Activated naive CD8-positive, alpha-beta T cell treated with anti-CD3 and anti-CD28 coated beads, Interleukin-2, amount 50 U/mL, for 24 hours (primary cell): ENCODE measurements around the gene ANKRD53.
A peak's percentile ranks its signal among the peaks of the same experiment; 100 is the strongest.

ENCODE experiments used
- ATAC-seq: fragments of 150-1000 bp; cut with Tn5 transposase; one replicate; pipeline ENCODE4 v1.10.0; 2021
- DNase-seq: peaks from one replicate; pipeline ENCODE4 v3.0.0; 2021
- H3K27ac Mint-ChIP-seq: one replicate; pipeline ENCODE4 v1.8.0; 2021; ENCODE audit warnings: mild to moderate bottlenecking, mixed read lengths
- H3K27me3 Mint-ChIP-seq: one replicate; pipeline ENCODE4 v1.8.0; 2021; ENCODE audit warnings: mixed read lengths
- H3K36me3 Mint-ChIP-seq: one replicate; pipeline ENCODE4 v1.8.0; 2021; ENCODE audit warnings: low read depth, mixed read lengths
- H3K4me1 Mint-ChIP-seq: one replicate; pipeline ENCODE4 v1.8.0; 2021; ENCODE audit warnings: mixed read lengths
- H3K4me3 Mint-ChIP-seq: one replicate; pipeline ENCODE4 v1.8.0; 2021; ENCODE audit warnings: mild to moderate bottlenecking, moderate library complexity, mixed read lengths
- H3K9me3 Mint-ChIP-seq: one replicate; pipeline ENCODE4 v1.8.0; 2021; ENCODE audit warnings: mixed read lengths

ANKRD53 gene, protein sequence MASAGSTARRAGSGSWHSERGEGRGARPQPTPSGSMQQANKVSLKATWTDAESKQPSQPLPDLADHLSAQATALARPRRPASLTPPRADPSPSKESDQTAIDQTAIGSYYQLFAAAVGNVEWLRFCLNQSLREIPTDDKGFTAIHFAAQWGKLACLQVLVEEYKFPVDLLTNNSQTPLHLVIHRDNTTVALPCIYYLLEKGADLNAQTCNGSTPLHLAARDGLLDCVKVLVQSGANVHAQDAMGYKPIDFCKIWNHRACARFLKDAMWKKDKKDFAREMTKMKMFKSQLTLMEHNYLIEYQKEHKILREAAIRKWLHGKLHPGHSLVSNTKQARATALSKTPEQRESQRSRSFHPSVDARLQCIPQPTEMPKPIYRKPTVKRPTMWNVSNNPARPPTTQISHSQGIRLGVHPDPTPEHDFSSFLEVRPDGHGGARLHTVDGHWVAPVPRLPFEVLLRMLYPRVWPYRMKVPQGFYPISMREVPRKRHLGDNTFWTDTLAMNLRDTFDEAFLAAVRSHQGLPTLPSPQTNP

GRCh38 chr2:70978341-70979179, at the start of gene ANKRD53:
Gene ANKRD53, plus strand, starts transcription at chr2:70978630. Its CDS starts 16 bp downstream, at chr2:70978646.
- no peaks in the 10 kb centered on the region for H3K36me3 Mint-ChIP-seq
- peak; percentile 33 for ATAC-seq
- H3K4me1 Mint-ChIP-seq, result peaks cover 20% of the 10 kb centered on the region

DNA sequence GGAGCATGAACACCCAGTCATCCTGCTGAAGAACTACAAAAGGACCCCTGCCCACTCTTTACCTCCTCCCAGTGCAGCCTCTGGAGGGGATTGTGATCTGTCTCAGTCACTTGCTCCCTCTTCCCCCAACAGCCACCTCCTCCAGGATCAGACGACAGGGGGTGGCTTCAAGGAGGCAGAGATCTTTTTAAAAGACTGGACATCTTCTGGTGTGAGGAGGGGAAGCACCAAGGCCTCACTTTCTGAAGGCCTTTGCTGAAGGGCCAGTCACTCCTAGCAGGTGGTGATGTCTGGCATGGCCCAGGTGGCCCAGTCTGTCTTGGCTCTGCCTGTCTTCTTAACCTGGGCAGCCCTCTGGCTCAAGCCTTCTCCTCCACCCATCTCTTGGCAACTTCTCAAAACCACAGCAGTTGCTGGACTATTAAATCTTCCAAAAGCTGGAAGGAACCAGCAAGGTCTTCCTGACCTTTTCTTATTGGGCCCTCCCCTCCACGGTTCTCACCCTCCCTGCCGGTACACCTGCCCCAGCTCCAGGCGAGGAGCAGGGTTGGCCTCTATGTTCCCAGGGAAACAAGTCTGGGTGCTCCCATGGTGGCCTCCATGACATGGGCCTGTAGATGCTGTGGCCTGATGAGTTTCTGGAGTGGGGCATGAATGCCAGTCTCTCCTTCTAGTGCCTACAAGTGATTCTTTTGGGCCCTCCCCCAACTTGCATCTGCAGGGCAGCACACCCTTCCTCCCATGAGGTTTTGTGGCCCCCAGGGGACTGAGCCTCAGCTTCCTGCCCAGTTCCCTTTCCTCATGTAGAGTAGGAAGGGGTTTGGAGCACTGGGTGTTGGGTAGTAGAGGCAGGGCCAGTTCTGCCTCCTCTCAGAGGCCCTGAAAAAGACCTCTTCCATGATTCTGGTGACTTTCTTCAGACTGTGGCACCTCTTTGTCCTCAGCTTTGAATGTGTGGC, 47.8 kb upstream of the ANKRD53 start:
- Mint-ChIP-seq H3K27ac (no peak overlapping the region), H3K36me3 (no peaks in the 10 kb centered on the region), H3K4me1 (no peaks in the 10 kb centered on the region), H3K9me3 (no peaks in the 10 kb centered on the region), H3K27me3 (peaks cover 3% of the 10 kb centered on the region), H3K4me3 (no peak overlapping the region)
- ATAC-seq (no peak), DNase-seq (no peak)

More at GRCh38 chr2:70978341-70979179, at the start of gene ANKRD53:
- peak; percentile 33 for DNase-seq
- Mint-ChIP-seq H3K9me3 (no peaks in the 10 kb centered on the region), H3K27ac (peak within 1 kb of the TSS; percentile 76), H3K27me3 (peaks cover 11% of the 10 kb centered on the region), H3K4me3 (peak within 1 kb of the TSS; percentile 77)

DNA sequence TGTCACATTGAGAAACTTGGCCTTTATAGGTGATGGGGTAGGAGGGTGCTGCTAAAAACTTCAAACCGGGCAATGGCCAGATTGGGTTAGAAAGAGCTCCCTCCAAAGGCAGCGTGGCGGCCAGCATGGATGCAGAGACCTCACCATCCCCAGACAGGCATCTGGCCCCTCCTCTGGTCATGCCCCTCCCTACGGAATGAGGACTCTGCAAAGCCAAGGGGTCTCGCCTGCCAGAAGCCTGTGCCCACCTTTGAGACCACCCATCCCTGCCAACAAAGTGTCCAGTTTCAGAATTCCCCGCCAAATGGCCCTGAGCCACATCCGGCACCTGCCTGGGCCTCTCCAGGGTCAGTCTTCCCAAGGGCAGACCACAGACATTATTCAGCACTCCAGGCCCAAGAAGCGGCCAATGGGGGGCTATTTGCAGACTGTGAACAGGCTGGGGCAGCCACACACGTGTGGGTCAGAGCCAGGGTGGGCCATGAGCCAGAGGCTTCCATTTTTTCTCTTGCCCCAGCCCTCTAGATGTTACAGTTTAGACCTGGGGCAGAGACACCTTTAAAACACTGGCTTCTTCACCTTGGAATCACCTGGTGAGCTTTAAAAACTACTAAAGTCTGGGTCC, 46.9 kb upstream of the ANKRD53 start:
- Mint-ChIP-seq H3K36me3 (no peaks in the 10 kb centered on the region), H3K9me3 (no peaks in the 10 kb centered on the region), H3K4me1 (no peaks in the 10 kb centered on the region), H3K27ac (no peak overlapping the region), H3K27me3 (peaks cover 3% of the 10 kb centered on the region), H3K4me3 (no peak overlapping the region)
- DNase-seq (no peak), ATAC-seq (no peak)

DNA sequence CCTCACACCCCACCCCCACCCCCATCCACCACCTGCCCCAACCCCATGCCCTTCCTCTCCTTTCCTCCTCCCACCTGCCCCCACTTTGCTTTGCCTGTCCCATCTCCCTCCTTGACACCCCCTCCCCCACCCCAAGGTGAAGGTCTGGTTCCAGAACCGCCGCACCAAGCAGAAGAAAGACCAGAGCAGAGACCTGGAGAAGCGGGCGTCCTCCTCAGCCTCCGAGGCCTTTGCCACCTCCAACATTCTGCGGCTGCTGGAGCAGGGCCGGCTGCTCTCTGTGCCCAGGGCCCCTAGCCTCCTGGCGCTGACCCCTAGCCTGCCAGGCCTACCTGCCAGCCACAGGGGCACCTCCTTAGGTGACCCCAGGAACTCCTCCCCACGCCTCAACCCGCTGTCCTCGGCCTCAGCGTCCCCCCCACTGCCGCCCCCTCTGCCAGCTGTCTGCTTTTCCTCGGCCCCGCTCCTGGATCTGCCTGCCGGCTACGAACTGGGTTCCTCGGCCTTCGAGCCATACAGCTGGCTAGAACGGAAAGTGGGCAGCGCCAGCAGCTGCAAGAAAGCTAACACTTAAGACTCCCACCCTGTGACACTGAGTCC, 45.7 kb upstream of the ANKRD53 start:
- Mint-ChIP-seq H3K27ac (no peak overlapping the region), H3K4me1 (no peaks in the 10 kb centered on the region), H3K27me3 (peaks cover 3% of the 10 kb centered on the region), H3K9me3 (no peaks in the 10 kb centered on the region), H3K4me3 (no peak overlapping the region), H3K36me3 (no peaks in the 10 kb centered on the region)
- DNase-seq (no peak), ATAC-seq (no peak)

DNA sequence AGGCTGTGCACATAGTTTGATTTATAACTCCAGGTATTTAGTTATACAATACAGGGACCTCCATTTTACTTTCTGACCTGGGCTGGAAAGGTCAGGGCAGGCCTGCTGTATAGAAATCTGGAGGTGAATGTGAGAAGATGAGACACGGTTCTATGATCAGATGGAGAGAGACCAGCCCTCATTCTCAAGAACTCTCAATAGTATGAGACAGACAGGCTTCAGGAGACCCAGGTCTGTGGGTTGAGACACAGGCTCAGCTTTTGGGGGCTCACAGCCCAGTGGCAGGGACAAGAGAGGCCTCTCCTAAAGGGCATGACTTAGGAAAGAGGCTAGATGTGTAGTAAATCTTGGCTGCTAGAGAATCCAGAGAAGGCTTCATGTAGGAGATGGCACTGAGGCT, 43.4 kb upstream of the ANKRD53 start:
- H3K9me3 Mint-ChIP-seq, result no peaks in the 10 kb centered on the region
- peak; percentile 10 for ATAC-seq
- H3K27me3 Mint-ChIP-seq, result peaks cover 7% of the 10 kb centered on the region
- no peak for DNase-seq
- H3K4me3 Mint-ChIP-seq, result no peak overlapping the region
- H3K36me3 Mint-ChIP-seq, result no peaks in the 10 kb centered on the region
- H3K27ac Mint-ChIP-seq, result no peak overlapping the region
- H3K4me1 Mint-ChIP-seq, result no peaks in the 10 kb centered on the region

DNA sequence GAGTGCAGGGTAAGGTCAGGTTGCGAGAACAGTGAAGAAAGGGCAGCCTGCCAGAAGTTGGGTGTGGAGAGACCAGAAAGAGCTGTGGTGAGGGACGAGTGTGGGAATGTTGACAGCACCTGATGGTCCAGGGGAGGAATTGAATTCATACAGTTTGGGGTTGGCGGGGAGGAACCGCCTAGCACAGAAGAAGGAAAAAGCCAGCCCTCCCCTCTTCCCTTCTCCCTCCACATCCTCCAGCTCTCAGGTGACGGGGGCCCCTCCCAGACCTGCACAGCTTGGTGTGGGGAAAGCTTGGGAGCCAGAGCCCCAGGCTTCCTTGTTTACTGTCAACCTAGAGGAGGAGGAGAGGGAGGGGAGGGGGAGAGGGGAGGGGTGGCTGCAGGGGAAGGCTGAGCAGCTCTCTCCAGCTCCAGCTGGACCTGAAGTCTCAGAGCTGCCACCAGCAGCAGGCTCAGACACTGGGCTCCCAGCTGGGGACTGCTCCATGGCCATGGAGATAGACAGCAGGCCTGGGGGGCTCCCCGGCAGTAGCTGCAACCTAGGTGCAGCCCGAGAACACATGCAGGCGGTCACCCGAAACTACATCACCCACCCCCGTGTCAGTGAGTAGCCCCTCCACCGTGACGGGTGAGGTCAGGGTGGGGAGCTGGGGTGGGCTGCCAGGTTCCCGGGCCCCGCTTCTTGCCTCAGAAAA, 42.8 kb upstream of the ANKRD53 start, which contains the start of gene ATP6V1B1:
TSS of gene ATP6V1B1 (plus strand) at position 433 of the 697 bp plus-strand sequence. CDS start at position 488, 55 bp downstream.
- Mint-ChIP-seq H3K4me1 (no peaks in the 10 kb centered on the region), H3K4me3 (no peak within 1 kb of the TSS), H3K36me3 (no peaks in the 10 kb centered on the region), H3K27ac (no peak within 1 kb of the TSS), H3K9me3 (no peaks in the 10 kb centered on the region), H3K27me3 (peaks cover 7% of the 10 kb centered on the region)
- ATAC-seq (no peak), DNase-seq (no peak)

- H3K36me3 Mint-ChIP-seq, result no peaks in the 10 kb centered on the region
- no peak overlapping the region for H3K4me3 Mint-ChIP-seq
- ATAC-seq (no peak), DNase-seq (no peak)
- no peak overlapping the region for H3K27ac Mint-ChIP-seq
- H3K27me3 Mint-ChIP-seq, result peaks cover 7% of the 10 kb centered on the region
- H3K9me3 Mint-ChIP-seq, result no peaks in the 10 kb centered on the region
- no peaks in the 10 kb centered on the region for H3K4me1 Mint-ChIP-seq
These were observed 42.1 kb upstream of the ANKRD53 start for GRCh38 chr2:70936165-70936978.

- no peak overlapping the region for H3K27ac Mint-ChIP-seq
- no peaks in the 10 kb centered on the region for H3K4me1 Mint-ChIP-seq
- no peaks in the 10 kb centered on the region for H3K9me3 Mint-ChIP-seq
- no peaks in the 10 kb centered on the region for H3K36me3 Mint-ChIP-seq
- no peak for DNase-seq
- ATAC-seq, result no peak
- peaks cover 11% of the 10 kb centered on the region for H3K27me3 Mint-ChIP-seq
- H3K4me3 Mint-ChIP-seq, result no peak overlapping the region
These were observed 41.2 kb upstream of the ANKRD53 start for GRCh38 chr2:70936979-70937811.

GRCh38 chr2:70937866-70938585, 40.4 kb upstream of the ANKRD53 start:
- ATAC-seq (no peak), DNase-seq (no peak)
- H3K9me3 Mint-ChIP-seq, result no peaks in the 10 kb centered on the region
- H3K4me3 Mint-ChIP-seq, result no peak overlapping the region
- H3K27me3 Mint-ChIP-seq, result peaks cover 11% of the 10 kb centered on the region
- no peaks in the 10 kb centered on the region for H3K4me1 Mint-ChIP-seq
- no peak overlapping the region for H3K27ac Mint-ChIP-seq
- H3K36me3 Mint-ChIP-seq, result no peaks in the 10 kb centered on the region

GRCh38 chr2:70938586-70938950, 39.9 kb upstream of the ANKRD53 start:
- DNase-seq (no peak), ATAC-seq (no peak)
- H3K27ac Mint-ChIP-seq, result no peak overlapping the region
- no peaks in the 10 kb centered on the region for H3K4me1 Mint-ChIP-seq
- no peaks in the 10 kb centered on the region for H3K9me3 Mint-ChIP-seq
- H3K4me3 Mint-ChIP-seq, result no peak overlapping the region
- peaks cover 11% of the 10 kb centered on the region for H3K27me3 Mint-ChIP-seq
- no peaks in the 10 kb centered on the region for H3K36me3 Mint-ChIP-seq
